Epithelial cell of esophagus (primary cell): ENCODE results near the gene ETV6.

Experiments used
- DNase-seq: peaks from one replicate; pipeline ENCODE4 v3.0.0; 2010; ENCODE audit warnings: low read depth
- H3K4me3 ChIP-seq: 2 replicates; pipeline ENCODE4 v1.5.1; 2011; ENCODE audit warnings: mild to moderate bottlenecking, low read length, control low read depth
- TF ChIP-seq, protein P1 (sequence below): IDR thresholded peaks from 2 replicates; pipeline ENCODE4 v1.5.1; 2011; ENCODE audit warnings: low read depth, mild to moderate bottlenecking, low read length, control low read depth, inconsistent platforms; ENCODE audit not compliant: insufficient read depth; ENCODE audit errors: missing control alignments

ETV6 gene

DNA sequence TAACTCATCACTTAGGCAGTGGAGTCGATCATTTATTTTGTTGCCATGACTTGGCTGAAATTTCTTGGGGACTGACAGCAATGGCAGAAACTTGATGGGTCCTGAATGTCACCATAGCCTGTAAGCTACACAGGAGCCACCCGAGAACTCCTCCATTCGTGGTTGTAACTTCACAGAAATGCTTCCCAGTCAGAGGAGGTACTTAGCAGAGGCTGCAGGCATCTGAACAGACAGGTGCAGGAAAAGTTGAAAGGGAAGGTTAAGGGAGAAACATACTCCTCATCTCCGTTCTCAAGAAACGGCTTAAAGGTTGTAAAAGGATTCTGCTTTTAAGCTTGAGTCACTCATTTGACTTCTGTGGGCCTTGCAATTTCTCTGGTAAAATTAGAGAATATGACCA is 47.7 kb downstream of the ETV6 start:
- TF ChIP-seq, protein P1, sequence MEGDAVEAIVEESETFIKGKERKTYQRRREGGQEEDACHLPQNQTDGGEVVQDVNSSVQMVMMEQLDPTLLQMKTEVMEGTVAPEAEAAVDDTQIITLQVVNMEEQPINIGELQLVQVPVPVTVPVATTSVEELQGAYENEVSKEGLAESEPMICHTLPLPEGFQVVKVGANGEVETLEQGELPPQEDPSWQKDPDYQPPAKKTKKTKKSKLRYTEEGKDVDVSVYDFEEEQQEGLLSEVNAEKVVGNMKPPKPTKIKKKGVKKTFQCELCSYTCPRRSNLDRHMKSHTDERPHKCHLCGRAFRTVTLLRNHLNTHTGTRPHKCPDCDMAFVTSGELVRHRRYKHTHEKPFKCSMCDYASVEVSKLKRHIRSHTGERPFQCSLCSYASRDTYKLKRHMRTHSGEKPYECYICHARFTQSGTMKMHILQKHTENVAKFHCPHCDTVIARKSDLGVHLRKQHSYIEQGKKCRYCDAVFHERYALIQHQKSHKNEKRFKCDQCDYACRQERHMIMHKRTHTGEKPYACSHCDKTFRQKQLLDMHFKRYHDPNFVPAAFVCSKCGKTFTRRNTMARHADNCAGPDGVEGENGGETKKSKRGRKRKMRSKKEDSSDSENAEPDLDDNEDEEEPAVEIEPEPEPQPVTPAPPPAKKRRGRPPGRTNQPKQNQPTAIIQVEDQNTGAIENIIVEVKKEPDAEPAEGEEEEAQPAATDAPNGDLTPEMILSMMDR, result no peak
- H3K4me3 ChIP-seq, result no peak overlapping the region
- no peak for DNase-seq

DNA sequence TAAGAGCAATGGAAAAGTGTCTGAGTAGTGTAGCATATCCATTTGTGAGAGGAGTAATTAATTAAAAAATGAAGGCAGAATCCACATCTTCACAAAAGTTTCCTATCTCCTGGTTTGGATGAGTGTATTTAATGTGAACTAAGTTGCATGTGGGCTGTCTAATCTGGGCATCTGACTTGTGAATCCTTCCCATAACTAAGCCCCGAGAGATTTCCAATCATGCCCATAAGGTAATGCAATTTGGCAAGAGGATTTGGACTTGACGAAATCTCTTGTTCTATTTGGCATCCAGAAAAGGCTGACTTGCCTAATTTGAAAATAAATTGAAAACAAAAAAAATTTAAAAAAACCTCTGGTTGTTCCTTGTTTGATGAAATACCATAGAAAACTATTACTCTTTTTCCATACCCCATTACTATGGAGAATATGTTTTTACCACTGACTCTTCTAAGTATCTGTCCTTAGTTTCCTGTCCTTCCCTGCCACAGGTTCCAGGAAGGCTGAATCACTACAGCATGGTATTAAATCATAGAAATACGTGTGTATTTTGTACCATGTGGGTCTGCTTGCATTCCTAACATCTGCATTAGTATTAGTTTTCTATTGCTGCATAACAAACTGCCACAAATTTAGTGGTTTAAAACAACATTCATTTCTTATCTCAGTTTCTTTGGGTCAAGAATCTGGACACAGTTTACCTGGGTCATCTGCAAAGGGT is 48.4 kb downstream of the ETV6 start:
- TF ChIP-seq, protein P1, result no peak
- no peak overlapping the region for H3K4me3 ChIP-seq
- peak; percentile 77 for DNase-seq

DNA sequence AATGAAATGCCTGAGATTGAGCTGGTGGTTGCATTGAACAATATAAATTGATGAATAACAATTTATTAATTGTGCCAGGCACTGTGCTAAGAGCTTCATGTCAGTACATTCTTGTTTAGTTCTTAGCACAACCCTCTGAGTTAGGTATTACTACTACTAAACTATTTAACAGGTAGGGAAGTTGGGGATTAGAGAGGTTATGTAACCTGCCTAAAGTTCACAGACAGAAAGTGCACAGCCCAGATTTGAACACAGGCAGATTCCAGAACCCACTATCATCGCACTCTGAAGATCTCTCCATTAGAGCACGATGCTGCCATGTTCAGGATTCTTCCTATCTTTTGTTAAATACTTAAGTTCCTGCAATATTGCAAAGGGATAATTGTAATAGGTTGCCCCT is 49.3 kb downstream of the ETV6 start:
- no peak for DNase-seq
- TF ChIP-seq, protein P1, result no peak
- H3K4me3 ChIP-seq, result no peak overlapping the region

DNA sequence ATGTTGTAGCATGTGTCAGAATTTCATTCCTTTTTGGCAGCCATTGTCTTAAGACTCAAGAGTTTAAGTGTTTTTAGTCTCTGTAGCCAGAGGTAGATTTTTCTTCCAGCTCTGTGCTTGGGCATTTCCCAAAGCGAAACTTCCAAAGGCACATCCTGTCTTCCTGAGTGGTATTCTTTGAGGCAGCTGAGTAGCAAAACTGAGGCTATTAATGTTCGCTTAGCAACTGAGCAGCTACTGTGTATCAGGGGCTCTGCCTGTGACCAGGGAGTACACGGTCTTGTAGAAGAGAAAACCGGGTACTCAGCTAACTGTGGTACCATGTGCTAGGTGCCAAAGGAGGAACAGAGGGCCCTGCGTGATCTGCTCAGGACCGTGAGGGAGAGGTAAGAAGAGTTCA is 52.0 kb downstream of the ETV6 start:
- no peak overlapping the region for H3K4me3 ChIP-seq
- no peak for DNase-seq
- TF ChIP-seq, protein P1, result no peak

DNA sequence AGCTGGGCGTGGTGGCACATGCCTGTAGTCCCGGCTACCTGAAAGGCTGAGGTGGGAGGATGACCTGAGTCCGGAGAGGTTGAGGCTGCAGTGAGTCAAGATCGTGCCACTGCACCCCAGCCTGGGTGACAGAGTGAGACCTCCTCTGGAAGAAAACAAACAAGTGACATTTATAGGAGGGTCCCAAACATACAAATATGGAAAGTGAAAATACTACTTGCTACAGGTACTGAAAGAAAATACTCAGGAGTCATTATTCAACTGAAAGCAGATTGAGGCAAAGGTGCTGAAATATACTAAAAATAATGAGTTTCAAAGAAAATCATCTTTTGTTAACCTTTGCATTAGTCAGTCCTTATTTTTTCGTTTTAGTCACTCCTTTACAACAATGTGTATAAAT is 53.5 kb downstream of the ETV6 start:
- DNase-seq, result no peak
- no peak overlapping the region for H3K4me3 ChIP-seq
- TF ChIP-seq, protein P1, result no peak

DNA sequence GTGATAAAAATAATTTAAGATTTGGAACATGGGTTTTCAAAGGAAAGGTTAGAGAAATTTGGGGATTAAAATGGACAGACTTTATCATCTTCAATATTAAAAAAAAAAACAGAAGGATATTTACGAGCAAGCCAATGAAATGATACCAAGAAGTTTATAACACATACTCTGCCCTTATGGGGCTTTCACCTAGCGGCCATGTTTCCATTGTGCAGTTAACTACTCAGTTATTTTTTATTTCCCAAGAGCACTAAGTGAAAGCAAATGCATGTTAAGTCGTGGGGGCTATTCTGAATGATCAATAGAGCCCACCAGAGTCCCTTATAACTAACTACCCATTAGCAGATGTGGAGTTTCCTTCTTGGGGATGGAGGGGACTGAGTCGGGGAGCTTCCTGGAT is 53.9 kb downstream of the ETV6 start:
- DNase-seq, result no peak
- H3K4me3 ChIP-seq, result no peak overlapping the region
- TF ChIP-seq, protein P1, result no peak

DNA sequence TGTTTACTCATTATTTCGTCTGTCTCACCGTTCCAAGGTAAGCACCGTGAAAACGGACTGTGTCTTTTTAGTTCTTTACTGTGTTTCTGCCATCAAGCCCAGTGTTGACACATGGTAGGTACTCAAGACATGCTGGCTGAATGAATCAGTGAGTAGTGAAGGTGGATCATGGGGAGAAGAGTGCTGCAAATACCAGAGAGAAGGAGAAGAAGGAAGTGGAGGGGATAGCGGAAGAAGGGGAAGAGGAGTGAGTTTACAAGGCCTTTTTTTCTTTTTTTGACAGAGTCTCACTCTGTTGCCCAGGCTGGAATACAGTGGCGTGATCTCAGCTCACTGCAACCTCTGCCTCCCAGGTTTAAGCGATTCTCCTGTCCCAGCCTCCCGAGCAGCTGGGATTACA is 54.6 kb downstream of the ETV6 start:
- DNase-seq, result no peak
- H3K4me3 ChIP-seq, result no peak overlapping the region
- TF ChIP-seq, protein P1, result no peak
